Testis (tissue), 3 donors: ENCODE results near the gene PLXDC2. TPM values are rescaled to one million over a fixed set of nuclear protein-coding genes. Genes with fewer than 3 reads are reported as not detected.

Source experiments
- DNase-seq: peaks from one replicate; pipeline ENCODE4 v3.0.0-alpha.2; 2019
- H3K27ac ChIP-seq, 2 donors: fragments of 200-600 bp; sonication (generic); one replicate each; pipeline ENCODE4 v1.5.1; 2019
- H3K27me3 ChIP-seq: fragments of 200-600 bp; sonication (generic); one replicate; pipeline ENCODE4 v1.5.1; 2019
- H3K36me3 ChIP-seq: fragments of 200-600 bp; sonication (generic); one replicate; pipeline ENCODE4 v1.5.1; 2017; ENCODE audit warnings: low read depth; ENCODE audit errors: missing control alignments
- H3K4me1 ChIP-seq: fragments of 200-600 bp; sonication (generic); one replicate; pipeline ENCODE4 v1.5.1; 2019
- H3K4me3 ChIP-seq, 2 donors: fragments of 200-600 bp; sonication (generic); one replicate each; pipeline ENCODE4 v1.5.1; 2017 to 2019
- H3K9me3 ChIP-seq: fragments of 200-600 bp; sonication (generic); one replicate; pipeline ENCODE4 v1.5.1; 2017
- CTCF ChIP-seq, 3 experiments: fragments of 450-650 bp in 2 of 3; fragments of 200-600 bp in 1 of 3; sonication (generic) in 1 of 3; IDR thresholded peaks; one replicate each; pipeline ENCODE4 v1.5.1; 2016 to 2019; ENCODE audit warnings: antibody characterized with exemption in 3 of 3, mild to moderate bottlenecking in 2 of 3, moderate library complexity in 1 of 3
- POLR2A ChIP-seq: fragments of 450-650 bp; IDR thresholded peaks from one replicate; pipeline ENCODE4 v1.6.1; 2017; ENCODE audit warnings: antibody characterized with exemption, mild to moderate bottlenecking, moderate library complexity
- WGBS, 2 donors: methylation state at CpG; one replicate each; pipeline ENCODE4 v1.1.5; 2018; 5-methylcytosine and 5-hydroxymethylcytosine counted together
- intact Hi-C: fragments of 100-400 bp; cut with DNase I; formaldehyde crosslinking; loops from one replicate; pipeline ENCODE4 v1.15.1; 2023; ENCODE audit warnings: low total_unique reads
- polyA plus RNA-seq: library from polyadenylated mRNA; stranded (reverse); fragments of 350-450 nt; fragmentation: Illumina TruSeq; extraction: RNeasy Lipid Tissue Mini Kit (QIAGEN cat#74804); gene quantifications from one replicate; pipeline ENCODE4 v1.2.3, GENCODE V29; 2014; ENCODE audit warnings: low read depth, low replicate concordance; ENCODE audit not compliant: insufficient read depth
- total RNA-seq, 2 donors: library from RNA; depleted of rRNA; stranded (reverse); fragments of >200 nt; gene quantifications; one replicate each; pipeline ENCODE4 v1.2.3, GENCODE V29; 2016

PLXDC2 gene
- total and polyA plus RNA-seq, 3 donors from 2014 or later: 27.5 to 81.7 (median 53.6) TPM

GRCh38 chr10:20233423-20233822 lies 417.2 kb downstream of the PLXDC2 start:
- H3K27me3 ChIP-seq: no peaks in the 10 kb centered on the region
- no peak for DNase-seq
- no peaks in the 10 kb centered on the region for H3K36me3 ChIP-seq
- TF ChIP-seq CTCF (IDR thresholded peaks at IDR 0.05): no peak
- TF ChIP-seq POLR2A: no peak
- intact Hi-C loops: no loop called here
- H3K27ac ChIP-seq: no peak overlapping the region
- H3K4me1 ChIP-seq: no peaks in the 10 kb centered on the region
- no peaks in the 10 kb centered on the region for H3K9me3 ChIP-seq
- no peak overlapping the region for H3K4me3 ChIP-seq

- intact Hi-C loops: no loop called here
- Histone ChIP-seq H3K27me3 (no peaks in the 10 kb centered on the region), H3K36me3 (no peaks in the 10 kb centered on the region), H3K27ac (no peak overlapping the region), H3K4me3 (no peak overlapping the region), H3K9me3 (no peaks in the 10 kb centered on the region), H3K4me1 (no peaks in the 10 kb centered on the region)
- TF ChIP-seq POLR2A (no peak), CTCF (IDR thresholded peaks at IDR 0.05) (no peak)
- WGBS, 2 donors: 88 to 92% methylated on average over 5 of the region's 5 CpGs
- no peak for DNase-seq
These were observed 418.3 kb downstream of the PLXDC2 start for GRCh38 chr10:20234579-20234978.

GRCh38 chr10:20237091-20237570 lies 420.9 kb downstream of the PLXDC2 start:
- Histone ChIP-seq H3K9me3 (no peaks in the 10 kb centered on the region), H3K27ac (no peak overlapping the region), H3K27me3 (no peaks in the 10 kb centered on the region), H3K36me3 (no peaks in the 10 kb centered on the region), H3K4me1 (no peaks in the 10 kb centered on the region), H3K4me3 (no peak overlapping the region)
- no peak for DNase-seq
- 86 to 92% methylated on average over 2 of the region's 2 CpGs for WGBS, 2 donors
- TF ChIP-seq CTCF (IDR thresholded peaks at IDR 0.05): no peak
- no peak for TF ChIP-seq POLR2A
- intact Hi-C loops: no loop called here

GRCh38 chr10:20237586-20237985 lies 421.4 kb downstream of the PLXDC2 start:
- TF ChIP-seq CTCF (IDR thresholded peaks at IDR 0.05): no peak
- TF ChIP-seq POLR2A: no peak
- H3K36me3 ChIP-seq: no peaks in the 10 kb centered on the region
- no peaks in the 10 kb centered on the region for H3K27me3 ChIP-seq
- H3K4me3 ChIP-seq: no peak overlapping the region
- no peak overlapping the region for H3K27ac ChIP-seq
- no peak for DNase-seq
- no peaks in the 10 kb centered on the region for H3K9me3 ChIP-seq
- H3K4me1 ChIP-seq: no peaks in the 10 kb centered on the region
- intact Hi-C loops: no loop called here

GRCh38 chr10:20240643-20241042 lies 424.4 kb downstream of the PLXDC2 start:
- Histone ChIP-seq H3K27me3 (no peaks in the 10 kb centered on the region), H3K4me3 (no peak overlapping the region), H3K4me1 (no peaks in the 10 kb centered on the region), H3K9me3 (no peaks in the 10 kb centered on the region), H3K27ac (no peak overlapping the region), H3K36me3 (no peaks in the 10 kb centered on the region)
- TF ChIP-seq CTCF (IDR thresholded peaks at IDR 0.05) (no peak), POLR2A (no peak)
- DNase-seq: no peak
- 78 to 86% methylated on average over 1 of the region's 1 CpG for WGBS, 2 donors
- intact Hi-C loops: no loop called here
